Prostate gland (tissue), 2 donors: Measurements from ENCODE around the gene CSMD2. TPM values are rescaled to one million over a fixed set of nuclear protein-coding genes. Genes with fewer than 3 reads are reported as not detected.

Source experiments
- DNase-seq: peaks from one replicate; pipeline ENCODE4 v3.0.0-alpha.2; 2019; ENCODE audit warnings: low spot score
- H3K27ac ChIP-seq, 2 donors: fragments of 200-600 bp; sonication (generic); 2 replicates each; pipeline ENCODE4 v1.5.1; 2017 to 2019
- H3K27me3 ChIP-seq: fragments of 200-600 bp; sonication (generic); replicated peaks from 2 replicates; pipeline ENCODE4 v1.5.1; 2019; ENCODE audit not compliant: insufficient read depth
- H3K36me3 ChIP-seq, 2 donors: fragments of 200-600 bp; sonication (generic); 1 replicate in 1 of 2; 2 replicates in 1 of 2; pipeline versions ENCODE4 v1.5.1 to v1.8.1; 2017 to 2019
- H3K4me1 ChIP-seq: fragments of 200-600 bp; sonication (generic); replicated peaks from 2 replicates; pipeline ENCODE4 v1.5.1; 2019
- H3K4me3 ChIP-seq, 2 donors: fragments of 200-600 bp; sonication (generic); 2 replicates each; pipeline ENCODE4 v1.5.1; 2017 to 2019
- H3K9me3 ChIP-seq: fragments of 200-600 bp; sonication (generic); 2 replicates; pipeline ENCODE4 v1.5.1; 2017
- CTCF ChIP-seq, 4 experiments: fragments of 200-600 bp in 2 of 4; fragments of 450-650 bp in 2 of 4; sonication (generic) in 2 of 4; IDR thresholded peaks; 1 replicate in 3 of 4; 2 replicates in 1 of 4; pipeline ENCODE4 v1.5.1; 2016 to 2019; ENCODE audit warnings: antibody characterized with exemption in 4 of 4, mild to moderate bottlenecking in 2 of 4, moderate library complexity in 2 of 4
- POLR2A ChIP-seq: fragments of 450-650 bp; IDR thresholded peaks from one replicate; pipeline ENCODE4 v1.6.1; 2016; ENCODE audit warnings: antibody characterized with exemption, mild to moderate bottlenecking
- POLR2AphosphoS5 ChIP-seq: sonication (generic); formaldehyde crosslinking; IDR thresholded peaks from one replicate; pipeline ENCODE4 v1.6.1; 2017; ENCODE audit warnings: antibody characterized with exemption
- WGBS: methylation state at CpG from one replicate; pipeline ENCODE4 v1.1.5; 2018; 5-methylcytosine and 5-hydroxymethylcytosine counted together
- intact Hi-C: fragments of 100-400 bp; cut with DNase I; formaldehyde crosslinking; loops from one replicate; pipeline ENCODE4 v1.14.2; 2022
- total RNA-seq, 2 donors: library from RNA; depleted of rRNA; stranded (reverse); fragments of >200 nt; gene quantifications; one replicate each; pipeline ENCODE4 v1.1.0, GENCODE V29; 2016

The CSMD2 gene
- total RNA-seq, 2 donors from 2014 or later, result 0.14 to 5.5 TPM

GRCh38 chr1:34178072-34178471 lies 13.0 kb upstream of the CSMD2 start:
- intact Hi-C loops, result no loop called here
- Histone ChIP-seq H3K36me3 (no peaks in the 10 kb centered on the region), H3K27me3 (peaks cover 23% of the 10 kb centered on the region), H3K4me3 (no peak overlapping the region), H3K27ac (no peak overlapping the region), H3K9me3 (no peaks in the 10 kb centered on the region), H3K4me1 (no peaks in the 10 kb centered on the region)
- WGBS, result 55% methylated on average over 2 of the region's 2 CpGs
- no peak for TF ChIP-seq POLR2AphosphoS5
- TF ChIP-seq POLR2A, result no peak
- no peak for TF ChIP-seq CTCF (IDR thresholded peaks at IDR 0.05)
- DNase-seq, result no peak

GRCh38 chr1:34176830-34177603 lies 12.0 kb upstream of the CSMD2 start, which contains the start of gene C1orf94:
Gene C1orf94 (plus strand): TSS chr1:34176907. CDS start chr1:34177790, 883 bp downstream.
- H3K36me3 ChIP-seq, result no peaks in the 10 kb centered on the region
- WGBS, result 6% methylated on average over 54 of the region's 58 CpGs
- TF ChIP-seq CTCF (IDR thresholded peaks at IDR 0.05) (no peak), POLR2AphosphoS5 (no peak)
- H3K27me3 ChIP-seq, result peaks cover 23% of the 10 kb centered on the region
- H3K9me3 ChIP-seq, result no peaks in the 10 kb centered on the region
- H3K27ac ChIP-seq, result no peak within 1 kb of the TSS
- DNase-seq, result no peak
- H3K4me3 ChIP-seq, result no peak within 1 kb of the TSS
- intact Hi-C loops, result no loop called here
- no peaks in the 10 kb centered on the region for H3K4me1 ChIP-seq

- DNase-seq, result no peak
- Histone ChIP-seq H3K36me3 (no peaks in the 10 kb centered on the region), H3K27me3 (peaks cover 23% of the 10 kb centered on the region), H3K4me3 (no peak overlapping the region), H3K27ac (no peak overlapping the region), H3K9me3 (no peaks in the 10 kb centered on the region), H3K4me1 (no peaks in the 10 kb centered on the region)
- intact Hi-C loops, result no loop called here
- 82% methylated on average over 6 of the region's 6 CpGs for WGBS
- no peak for TF ChIP-seq CTCF (IDR thresholded peaks at IDR 0.05)
- TF ChIP-seq POLR2A, result no peak
- TF ChIP-seq POLR2AphosphoS5, result no peak
Observed at GRCh38 chr1:34175744-34176143, 10.7 kb upstream of the CSMD2 start.

GRCh38 chr1:34167389-34167788 lies 2.4 kb upstream of the CSMD2 start:
- H3K27me3 ChIP-seq, result peaks cover 26% of the 10 kb centered on the region
- intact Hi-C loops, result loop anchor here (10.0 kb wide), 1 partner anchor 423 kb away; no protein-coding TSS in a partner anchor
- WGBS, result 32% methylated on average over 13 of the region's 13 CpGs

More at GRCh38 chr1:34167389-34167788, 2.4 kb upstream of the CSMD2 start:
- no peaks in the 10 kb centered on the region for H3K36me3 ChIP-seq
- no peak for DNase-seq
- H3K27ac ChIP-seq, result no peak overlapping the region
- no peaks in the 10 kb centered on the region for H3K9me3 ChIP-seq
- TF ChIP-seq POLR2AphosphoS5 (no peak), CTCF (IDR thresholded peaks at IDR 0.05) (no peak), POLR2A (no peak)
- H3K4me1 ChIP-seq, result peaks cover 6% of the 10 kb centered on the region
- H3K4me3 ChIP-seq, result no peak overlapping the region
